ENCODE data around the gene THSD4.

Gene THSD4

GRCh38 chr15:71444032-71444810 is 328.9 kb downstream of the THSD4 start:
- no peak for DNase-seq

GRCh38 chr15:71444866-71445590 is 329.8 kb downstream of the THSD4 start:
- DNase-seq, result peak; percentile 50

- DNase-seq, result peak; percentile 46
Observed at GRCh38 chr15:71447328-71448250, 332.3 kb downstream of the THSD4 start.

- peak; percentile 68 for DNase-seq
Observed at GRCh38 chr15:71448688-71449114, 333.4 kb downstream of the THSD4 start.

GRCh38 chr15:71449363-71449762 is 334.1 kb downstream of the THSD4 start:
- no peak for DNase-seq

- DNase-seq, result no peak
Observed at GRCh38 chr15:71449956-71450355, 334.7 kb downstream of the THSD4 start.

GRCh38 chr15:71451130-71451529 is 335.9 kb downstream of the THSD4 start:
- DNase-seq, result no peak

GRCh38 chr15:71452893-71453292 is 337.6 kb downstream of the THSD4 start:
- no peak for DNase-seq

GRCh38 chr15:71454462-71454996 is 339.3 kb downstream of the THSD4 start:
- DNase-seq, result no peak

- peak; percentile 25 for DNase-seq
Observed at GRCh38 chr15:71455107-71455506, 339.8 kb downstream of the THSD4 start.

- DNase-seq, result no peak
Observed at GRCh38 chr15:71455878-71456277, 340.6 kb downstream of the THSD4 start.

GRCh38 chr15:71456362-71456761 is 341.1 kb downstream of the THSD4 start:
- no peak for DNase-seq

GRCh38 chr15:71456811-71457210 is 341.5 kb downstream of the THSD4 start:
- DNase-seq, result no peak

- DNase-seq, result no peak
Observed at GRCh38 chr15:71458089-71458660, 342.9 kb downstream of the THSD4 start.

GRCh38 chr15:71461748-71462147 is 346.5 kb downstream of the THSD4 start:
- DNase-seq, result no peak

- DNase-seq, result no peak
Observed at GRCh38 chr15:71462638-71463037, 347.4 kb downstream of the THSD4 start.

GRCh38 chr15:71463156-71463665 is 347.9 kb downstream of the THSD4 start:
- peak; percentile 32 for DNase-seq

- peak; percentile 17 for DNase-seq
Observed at GRCh38 chr15:71465131-71465955, 350.1 kb downstream of the THSD4 start.

- no peak for DNase-seq
Observed at GRCh38 chr15:71468715-71469114, 353.4 kb downstream of the THSD4 start.

- DNase-seq, result peak; percentile 76
Observed at GRCh38 chr15:71469413-71469812, 354.1 kb downstream of the THSD4 start.

- DNase-seq, result no peak
Observed at GRCh38 chr15:71471347-71471746, 356.1 kb downstream of the THSD4 start.
